H1 (cell line): ENCODE data around the gene TBC1D16. TPM values are rescaled to one million over a fixed set of nuclear protein-coding genes. Genes with fewer than 3 reads are reported as not detected.

Experiments
- POLR2AphosphoS5 ChIP-seq: IDR thresholded peaks from 2 replicates; pipeline ENCODE4 v1.6.1; 2011; ENCODE audit warnings: low read depth, low read length
- RNF2 ChIP-seq: fragments of 200-900, 300-1000 bp; sonication (generic); IDR thresholded peaks from 2 replicates; pipeline ENCODE4 v1.7.1; 2016; ENCODE audit warnings: borderline replicate concordance, low read depth, mild to moderate bottlenecking, antibody characterized with exemption, low read length; ENCODE audit not compliant: poor library complexity, severe bottlenecking; ENCODE audit errors: missing control alignments
- polyA plus RNA-seq, 7 experiments: library from polyadenylated mRNA; depleted of rRNA in 3 of 7; stranded (reverse) in 5 of 7; unstranded in 2 of 7; fragments of >200 nt in 5 of 7; fragments of 200-250 nt in 2 of 7; gene quantifications; 1 replicate in 5 of 7; 2 replicates in 1 of 7; 4 replicates in 1 of 7; pipeline versions ENCODE4 v1.2.1 to v1.2.3, GENCODE V29; 2011 to 2013; ENCODE audit warnings: missing spikeins in 2 of 7, mixed read lengths in 2 of 7
- total RNA-seq: library from RNA; stranded (reverse); fragmentation: NEBNext Ultra II Directional; extraction: Animal tissue kit (Norgen Biotek cat#: 25700); gene quantifications from 2 replicates; pipeline ENCODE4 v1.2.1, GENCODE V29; 2021

TBC1D16 gene
- total and polyA plus RNA-seq, 2 of the 8 experiments (the other 6 are each of a cell fraction or from before 2014, with no cell fraction given), result 21.1 to 109 TPM

DNA sequence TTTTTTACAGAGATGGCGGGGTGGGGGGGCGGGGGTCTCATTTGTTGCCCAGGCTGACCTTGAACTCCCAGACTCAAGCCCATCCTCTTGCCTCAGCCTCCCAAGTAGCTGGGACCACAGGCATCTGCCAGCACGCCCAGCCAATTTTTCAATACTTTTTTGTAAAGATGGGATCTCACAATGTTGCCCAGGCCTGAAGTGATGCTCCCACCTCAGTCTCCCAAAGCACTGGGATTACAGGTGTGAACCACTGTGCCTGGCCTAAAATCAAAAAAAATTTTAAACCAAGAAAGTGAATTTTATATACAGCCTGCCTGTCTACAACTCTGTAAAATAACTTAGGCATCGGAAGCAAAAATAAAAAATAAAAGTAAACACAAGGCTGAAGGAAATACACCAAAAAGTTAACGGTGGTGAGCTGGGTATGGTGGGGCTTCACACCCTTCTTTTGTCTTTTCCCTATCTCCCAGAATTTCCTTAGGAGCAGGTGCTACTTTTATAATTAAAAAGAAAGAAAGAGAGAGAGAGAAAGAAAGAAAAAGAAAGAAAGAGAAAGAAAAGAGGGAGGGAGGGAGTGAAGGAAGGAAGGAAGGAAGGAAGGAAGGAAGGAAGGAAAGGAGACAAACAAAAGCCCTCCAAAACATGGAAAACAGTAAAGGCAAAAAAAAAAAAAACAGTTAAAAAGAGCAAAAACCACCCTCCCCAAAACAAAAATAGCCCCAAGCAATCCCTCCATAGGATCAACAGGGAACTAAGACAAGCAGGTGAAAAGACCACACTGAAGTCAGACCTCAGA, 51.4 kb downstream of the TBC1D16 start (continued):
- no peak for TF ChIP-seq RNF2
- TF ChIP-seq POLR2AphosphoS5, result no peak
